ENCODE results near the gene DISC1.

DNA sequence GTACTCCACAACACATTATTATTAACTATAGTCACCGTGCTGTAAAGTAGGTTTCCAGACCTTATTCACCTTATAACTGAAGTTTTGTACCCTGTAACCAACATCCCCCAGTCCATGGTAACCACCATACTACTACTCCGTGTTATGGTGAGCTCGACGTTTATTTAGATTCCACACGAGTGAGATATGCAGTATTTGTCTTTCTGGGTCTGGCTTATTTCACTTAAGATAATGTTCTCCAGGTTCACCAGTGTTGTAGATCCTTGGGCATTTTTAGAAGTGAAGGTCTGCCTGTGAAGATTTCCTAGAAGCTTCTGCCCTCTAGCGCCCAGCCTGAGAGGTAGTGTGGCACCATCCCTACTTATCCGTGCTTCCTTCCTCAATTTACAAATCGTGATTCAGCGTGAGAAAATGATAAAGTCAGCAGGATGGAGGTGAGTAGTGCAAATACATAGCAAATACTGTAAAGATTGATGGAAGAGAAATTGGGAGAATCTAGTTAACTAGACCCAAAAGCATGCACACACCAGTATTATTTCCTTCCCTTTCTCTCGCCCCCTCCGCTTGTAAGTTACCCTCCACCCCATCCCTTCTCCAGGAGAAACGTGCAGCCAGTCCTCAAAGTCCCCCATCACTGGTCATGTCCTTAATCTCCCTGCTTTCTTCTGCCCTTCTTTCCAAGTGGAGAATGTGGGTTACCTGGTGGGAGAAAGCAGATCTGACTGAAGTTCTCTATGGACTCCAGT lies 36.0 kb upstream of the DISC1 start:
- TF ChIP-seq, protein P1, sequence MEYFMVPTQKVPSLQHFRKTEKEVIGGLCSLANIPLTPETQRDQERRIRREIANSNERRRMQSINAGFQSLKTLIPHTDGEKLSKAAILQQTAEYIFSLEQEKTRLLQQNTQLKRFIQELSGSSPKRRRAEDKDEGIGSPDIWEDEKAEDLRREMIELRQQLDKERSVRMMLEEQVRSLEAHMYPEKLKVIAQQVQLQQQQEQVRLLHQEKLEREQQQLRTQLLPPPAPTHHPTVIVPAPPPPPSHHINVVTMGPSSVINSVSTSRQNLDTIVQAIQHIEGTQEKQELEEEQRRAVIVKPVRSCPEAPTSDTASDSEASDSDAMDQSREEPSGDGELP (IDR thresholded peaks at IDR 0.05; ENCODE audit: borderline replicate concordance, low read depth) = no peak
- TF ChIP-seq HDAC6 (IDR thresholded peaks at IDR 0.05; ENCODE audit: low read depth, low read length) (no peak), ZNF138 (CRISPR knock-in tag; IDR thresholded peaks at IDR 0.05; ENCODE audit: low read depth) (no peak), CHCHD3 (CRISPR knock-in tag; IDR thresholded peaks at IDR 0.05) (no peak), SAP130 (CRISPR knock-in tag; IDR thresholded peaks at IDR 0.05; ENCODE audit: low read depth) (no peak), CEBPB (IDR thresholded peaks at IDR 0.05; ENCODE audit: borderline replicate concordance, low read depth, low read length) (no peak)
